RWPE2 (cell line): ENCODE results near the gene TTC9.

ENCODE experiments used
- ATAC-seq: fragments of 200-7000 bp; cut with Tn5 transposase; 3 replicates; pipeline ENCODE4 v1.9.1; 2021; ENCODE audit warnings: low read depth
- DNase-seq: peaks from one replicate; pipeline ENCODE4 v3.0.0-alpha.2; 2020; ENCODE audit warnings: low spot score
- H3K27ac ChIP-seq: fragments of 450-650 bp; 2 replicates; pipeline ENCODE4 v1.5.1; 2017; ENCODE audit warnings: mild to moderate bottlenecking; ENCODE audit not compliant: poor library complexity, severe bottlenecking
- H3K27me3 ChIP-seq: fragments of 250-450 bp; sonication (Bioruptor Pico); 2 replicates; pipeline ENCODE4 v1.5.1; 2021; ENCODE audit warnings: mild to moderate bottlenecking, moderate library complexity; ENCODE audit not compliant: insufficient read depth, poor library complexity, severe bottlenecking
- H3K36me3 ChIP-seq: fragments of 250-450 bp; sonication (Bioruptor Pico); 2 replicates; pipeline ENCODE4 v1.5.1; 2020; ENCODE audit warnings: low read depth, mild to moderate bottlenecking, moderate library complexity
- H3K4me1 ChIP-seq: fragments of 250-450 bp; sonication (Bioruptor Pico); 2 replicates; pipeline ENCODE4 v1.5.1; 2021; ENCODE audit warnings: mild to moderate bottlenecking, moderate library complexity; ENCODE audit not compliant: insufficient read depth, poor library complexity, severe bottlenecking
- H3K4me3 ChIP-seq: fragments of 250-450 bp; sonication (Bioruptor Pico); 2 replicates; pipeline ENCODE4 v1.5.1; 2021; ENCODE audit warnings: mild to moderate bottlenecking, moderate library complexity; ENCODE audit not compliant: severe bottlenecking
- H3K9me3 ChIP-seq: fragments of 250-450 bp; sonication (Bioruptor Pico); 2 replicates; pipeline ENCODE4 v1.5.1; 2021; ENCODE audit warnings: mild to moderate bottlenecking, moderate library complexity; ENCODE audit not compliant: severe bottlenecking
- TF ChIP-seq, protein P1 (sequence below): fragments of 450-650 bp; IDR thresholded peaks from one replicate; pipeline ENCODE4 v1.5.1; 2017; ENCODE audit warnings: mild to moderate bottlenecking, moderate library complexity; ENCODE audit not compliant: poor library complexity, severe bottlenecking

The TTC9 gene

GRCh38 chr14:70685474-70686197, 43.9 kb downstream of the TTC9 start:
- TF ChIP-seq, protein P1, sequence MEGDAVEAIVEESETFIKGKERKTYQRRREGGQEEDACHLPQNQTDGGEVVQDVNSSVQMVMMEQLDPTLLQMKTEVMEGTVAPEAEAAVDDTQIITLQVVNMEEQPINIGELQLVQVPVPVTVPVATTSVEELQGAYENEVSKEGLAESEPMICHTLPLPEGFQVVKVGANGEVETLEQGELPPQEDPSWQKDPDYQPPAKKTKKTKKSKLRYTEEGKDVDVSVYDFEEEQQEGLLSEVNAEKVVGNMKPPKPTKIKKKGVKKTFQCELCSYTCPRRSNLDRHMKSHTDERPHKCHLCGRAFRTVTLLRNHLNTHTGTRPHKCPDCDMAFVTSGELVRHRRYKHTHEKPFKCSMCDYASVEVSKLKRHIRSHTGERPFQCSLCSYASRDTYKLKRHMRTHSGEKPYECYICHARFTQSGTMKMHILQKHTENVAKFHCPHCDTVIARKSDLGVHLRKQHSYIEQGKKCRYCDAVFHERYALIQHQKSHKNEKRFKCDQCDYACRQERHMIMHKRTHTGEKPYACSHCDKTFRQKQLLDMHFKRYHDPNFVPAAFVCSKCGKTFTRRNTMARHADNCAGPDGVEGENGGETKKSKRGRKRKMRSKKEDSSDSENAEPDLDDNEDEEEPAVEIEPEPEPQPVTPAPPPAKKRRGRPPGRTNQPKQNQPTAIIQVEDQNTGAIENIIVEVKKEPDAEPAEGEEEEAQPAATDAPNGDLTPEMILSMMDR = no peak
- no peaks in the 10 kb centered on the region for H3K4me1 ChIP-seq
- ATAC-seq (no peak), DNase-seq (no peak)
- H3K9me3 ChIP-seq = no peaks in the 10 kb centered on the region
- H3K27ac ChIP-seq = no peak overlapping the region
- H3K36me3 ChIP-seq = no peaks in the 10 kb centered on the region
- H3K4me3 ChIP-seq = no peak overlapping the region
- no peaks in the 10 kb centered on the region for H3K27me3 ChIP-seq

DNA sequence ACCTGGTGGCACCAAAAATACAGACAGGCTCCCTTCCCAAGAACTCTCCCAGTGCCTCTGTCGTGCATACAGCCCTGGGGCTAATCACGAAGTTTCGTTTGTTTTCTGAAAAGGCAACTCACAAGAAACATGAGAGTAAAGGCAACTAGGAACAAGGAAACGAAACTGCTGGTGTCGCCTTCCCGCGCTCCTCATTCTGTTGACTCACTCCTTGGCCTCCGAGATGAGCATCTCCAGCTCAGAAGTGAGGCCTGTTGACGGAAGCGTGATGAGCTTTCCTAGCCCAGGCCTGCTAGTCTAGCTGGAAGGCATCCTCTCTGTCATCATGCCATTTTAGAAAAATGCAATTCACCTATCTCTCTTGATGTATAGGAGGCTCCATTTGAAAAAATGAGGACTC, 50.5 kb downstream of the TTC9 start:
- ATAC-seq (no peak), DNase-seq (no peak)
- TF ChIP-seq, protein P1 = no peak
- Histone ChIP-seq H3K4me3 (no peak overlapping the region), H3K9me3 (no peaks in the 10 kb centered on the region), H3K27me3 (no peaks in the 10 kb centered on the region), H3K27ac (no peak overlapping the region), H3K36me3 (no peaks in the 10 kb centered on the region), H3K4me1 (peaks cover 2% of the 10 kb centered on the region)

DNA sequence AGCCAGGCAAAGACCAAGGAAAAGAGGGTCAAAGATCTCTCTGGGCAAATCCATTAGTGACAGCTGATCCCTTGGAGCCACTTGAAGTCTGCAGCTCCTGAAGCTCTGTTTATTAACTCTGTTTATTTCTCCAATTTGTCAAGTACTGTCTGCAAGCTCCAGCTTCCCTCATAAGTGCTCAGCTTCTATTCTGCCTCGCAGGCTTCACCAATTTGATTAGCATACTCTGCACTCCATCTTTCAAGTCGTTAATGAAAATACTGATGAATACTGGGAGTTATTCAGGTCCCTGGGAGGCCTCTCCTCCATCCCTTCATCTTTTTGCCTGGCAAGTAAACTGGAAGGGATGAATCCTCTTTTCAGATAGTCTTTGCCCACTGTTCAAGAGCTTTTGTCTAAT, 54.3 kb downstream of the TTC9 start:
- H3K27me3 ChIP-seq = no peaks in the 10 kb centered on the region
- no peak overlapping the region for H3K27ac ChIP-seq
- H3K4me1 ChIP-seq = peaks cover 17% of the 10 kb centered on the region
- no peak overlapping the region for H3K4me3 ChIP-seq
- TF ChIP-seq, protein P1 = no peak
- no peaks in the 10 kb centered on the region for H3K9me3 ChIP-seq
- DNase-seq (no peak), ATAC-seq (no peak)
- H3K36me3 ChIP-seq = no peaks in the 10 kb centered on the region

DNA sequence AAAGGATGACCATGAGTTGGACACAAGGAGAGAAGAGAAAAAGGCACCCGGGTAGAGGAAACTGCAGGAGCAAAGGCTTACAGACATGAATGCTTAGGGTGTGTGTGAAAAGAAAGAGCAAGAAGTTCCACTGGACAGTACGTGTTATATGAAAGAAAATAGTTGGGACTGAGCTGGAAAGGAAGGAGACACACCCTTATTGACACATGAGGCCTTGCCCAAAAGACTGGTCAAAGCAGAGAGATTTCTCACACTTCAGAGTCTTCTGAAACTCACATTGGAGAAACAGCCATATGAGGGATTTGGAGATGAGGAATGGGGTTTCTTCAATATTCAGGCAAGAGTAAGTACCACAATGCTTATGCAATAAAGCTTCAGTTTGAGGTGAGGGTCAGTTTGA, 56.0 kb downstream of the TTC9 start:
- Histone ChIP-seq H3K27ac (peak overlapping the region; percentile 64), H3K4me3 (no peak overlapping the region), H3K36me3 (no peaks in the 10 kb centered on the region), H3K9me3 (no peaks in the 10 kb centered on the region), H3K4me1 (peaks cover 17% of the 10 kb centered on the region), H3K27me3 (no peaks in the 10 kb centered on the region)
- TF ChIP-seq, protein P1 = no peak
- ATAC-seq (peak; percentile 74), DNase-seq (no peak)

DNA sequence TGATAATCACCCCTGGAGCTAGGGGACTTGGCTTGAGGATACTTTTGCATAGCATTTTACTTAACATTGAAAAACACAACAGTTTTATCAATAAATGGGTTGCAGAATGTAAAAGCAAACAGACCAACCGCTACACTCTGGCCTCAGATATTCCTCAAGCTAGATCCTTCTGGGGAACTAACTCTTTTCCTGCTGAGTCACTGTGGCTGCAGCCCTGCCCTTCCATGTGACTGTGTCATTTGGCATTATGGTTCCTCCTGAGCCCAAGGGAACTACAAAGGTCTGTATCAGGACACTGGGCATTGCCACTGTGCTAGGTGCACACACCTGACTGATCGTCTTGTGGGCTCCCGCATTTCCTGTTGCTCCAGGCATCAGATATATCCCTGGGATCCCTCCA, 56.6 kb downstream of the TTC9 start:
- H3K27ac ChIP-seq = peak overlapping the region; percentile 64
- H3K27me3 ChIP-seq = no peaks in the 10 kb centered on the region
- TF ChIP-seq, protein P1 = no peak

More for the DNA sequence above, 56.6 kb downstream of the TTC9 start:
- peaks cover 17% of the 10 kb centered on the region for H3K4me1 ChIP-seq
- no peak overlapping the region for H3K4me3 ChIP-seq
- H3K36me3 ChIP-seq = no peaks in the 10 kb centered on the region
- H3K9me3 ChIP-seq = no peaks in the 10 kb centered on the region
- ATAC-seq (peak; percentile 82), DNase-seq (no peak)
